GM19455 (cell line): ENCODE measurements around the gene SIM2.

Experiments
- ATAC-seq: cut with Tn5 transposase; IDR thresholded peaks from one replicate; pipeline ENCODE4 v1.9.1; 2021; ENCODE audit not compliant: unreplicated experiment

SIM2 gene

DNA sequence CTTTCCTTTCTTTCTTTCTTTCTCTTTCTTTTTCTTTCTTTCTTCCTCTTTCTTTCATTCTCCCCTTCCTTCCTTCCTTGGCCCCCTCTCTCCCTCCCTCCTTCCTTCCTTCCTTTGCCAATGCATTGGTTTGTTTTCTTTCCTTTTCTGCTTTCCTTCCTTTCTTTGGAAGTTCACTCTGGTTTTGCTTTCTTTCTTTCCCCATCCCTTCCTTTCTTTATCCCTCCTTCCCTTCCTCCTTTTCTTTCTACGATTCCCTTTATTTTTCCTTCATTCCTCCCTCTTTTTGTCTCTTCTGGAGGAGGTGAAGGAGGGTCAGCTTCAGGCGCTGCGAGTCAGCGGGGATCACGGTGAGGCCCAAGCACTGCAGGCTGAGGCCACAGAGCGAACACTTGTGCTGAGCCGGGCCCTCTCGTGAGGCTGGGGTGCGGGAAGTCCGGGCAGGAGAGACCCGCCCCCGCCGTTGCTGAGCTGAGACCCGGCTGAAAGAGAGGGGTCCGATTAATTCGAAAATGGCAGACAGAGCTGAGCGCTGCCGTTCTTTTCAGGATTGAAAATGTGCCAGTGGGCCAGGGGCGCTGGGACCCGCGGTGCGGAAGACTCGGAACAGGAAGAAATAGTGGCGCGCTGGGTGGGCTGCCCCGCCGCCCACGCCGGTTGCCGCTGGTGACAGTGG lies 1.5 kb downstream of the SIM2 start:
- no peak for ATAC-seq

DNA sequence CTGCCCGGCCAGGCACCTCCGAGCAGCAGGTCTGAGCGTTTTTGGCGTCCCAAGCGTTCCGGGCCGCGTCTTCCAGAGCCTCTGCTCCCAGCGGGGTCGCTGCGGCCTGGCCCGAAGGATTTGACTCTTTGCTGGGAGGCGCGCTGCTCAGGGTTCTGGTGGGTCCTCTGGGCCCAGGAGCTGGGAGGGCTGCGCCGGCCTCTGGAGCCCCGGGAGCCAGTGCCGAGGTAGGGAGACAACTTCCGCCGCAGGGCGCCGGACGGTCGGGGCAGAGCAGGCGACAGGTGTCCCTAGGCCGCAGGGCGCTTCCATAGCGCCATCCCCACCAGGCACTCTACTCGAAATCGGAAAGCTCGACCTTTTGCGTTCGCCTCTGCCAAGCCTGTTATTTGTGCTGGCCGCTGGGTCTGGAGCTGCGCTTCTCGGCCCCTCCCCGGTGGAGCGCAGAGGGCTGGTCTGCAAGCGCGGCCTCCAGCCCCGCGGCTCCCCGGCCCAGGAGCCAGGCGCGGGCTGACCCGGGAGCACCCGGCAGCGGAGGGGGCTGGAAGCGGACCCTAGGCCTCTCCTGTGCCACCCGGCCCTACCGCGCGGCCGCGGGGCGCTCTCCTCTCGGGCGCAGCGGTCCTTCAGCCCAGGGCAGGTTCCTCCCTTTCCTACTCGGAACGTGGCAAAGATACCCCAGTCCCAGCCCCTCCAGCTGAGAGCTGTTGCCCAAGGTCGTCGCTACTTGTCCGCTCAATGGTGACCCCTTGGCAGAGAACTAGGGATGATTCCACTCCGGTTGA lies 2.2 kb downstream of the SIM2 start:
- no peak for ATAC-seq

GRCh38 chr21:36701756-36702621 lies 3.1 kb downstream of the SIM2 start:
- no peak for ATAC-seq

- ATAC-seq, result no peak
These were observed 3.7 kb downstream of the SIM2 start for GRCh38 chr21:36702622-36702968.

GRCh38 chr21:36703123-36703522 lies 4.2 kb downstream of the SIM2 start:
- ATAC-seq, result no peak

DNA sequence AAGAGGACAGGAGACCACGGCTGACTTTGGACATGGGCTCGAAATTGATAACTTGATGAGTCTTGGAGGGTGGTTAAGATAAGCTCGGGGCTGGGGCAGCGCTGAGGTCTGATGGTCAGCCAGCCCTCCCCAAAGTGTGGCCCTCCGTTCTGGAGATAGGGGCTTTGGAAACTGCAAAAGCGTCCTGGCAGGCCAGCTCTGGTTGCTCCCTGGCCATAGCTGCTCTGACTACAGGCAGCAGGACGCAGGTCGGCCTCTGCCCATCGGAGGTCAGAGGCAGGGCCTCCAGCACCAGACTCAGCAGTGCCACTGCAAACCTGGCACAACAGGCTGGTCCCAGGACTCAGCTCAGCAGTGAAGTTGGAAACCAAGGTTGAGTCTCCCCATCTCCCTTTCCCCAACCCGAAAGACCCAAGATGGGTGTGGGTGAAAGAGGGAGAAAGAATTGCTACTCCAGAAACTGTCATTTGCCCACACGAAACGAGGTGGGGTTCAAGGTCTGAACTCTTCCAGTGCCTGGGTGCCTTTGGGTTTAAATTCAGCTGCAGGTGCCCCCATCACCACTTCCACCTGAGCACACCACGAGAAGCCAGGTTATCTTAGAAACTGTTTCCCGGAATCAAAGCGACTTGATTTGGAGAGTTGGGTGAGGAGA lies 4.8 kb downstream of the SIM2 start:
- ATAC-seq, result no peak

DNA sequence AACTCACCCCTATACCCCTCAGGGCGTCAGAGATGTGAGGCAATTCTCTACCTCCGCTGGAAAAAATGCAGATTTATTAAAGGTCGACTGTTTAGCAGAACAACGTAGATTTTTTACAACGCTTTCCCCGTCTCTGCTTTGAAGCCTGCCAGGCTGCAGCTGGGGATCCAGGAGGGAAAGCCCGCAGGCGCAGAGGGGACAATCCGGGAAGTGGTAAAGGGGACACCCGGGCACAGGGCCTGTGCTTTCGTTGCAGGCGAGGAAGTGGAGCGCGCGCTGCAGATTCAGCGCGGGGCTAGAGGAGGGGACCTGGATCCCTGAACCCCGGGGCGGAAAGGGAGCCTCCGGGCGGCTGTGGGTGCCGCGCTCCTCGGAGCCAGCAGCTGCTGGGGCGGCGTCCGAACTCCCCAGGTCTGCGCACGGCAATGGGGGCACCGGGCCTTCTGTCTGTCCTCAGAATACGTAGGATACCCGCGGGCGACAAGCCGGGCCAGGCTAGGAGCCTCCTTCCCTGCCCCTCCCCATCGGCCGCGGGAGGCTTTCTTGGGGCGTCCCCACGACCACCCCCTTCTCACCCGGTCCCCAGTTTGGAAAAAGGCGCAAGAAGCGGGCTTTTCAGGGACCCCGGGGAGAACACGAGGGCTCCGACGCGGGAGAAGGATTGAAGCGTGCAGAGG lies 5.5 kb downstream of the SIM2 start:
- no peak for ATAC-seq

DNA sequence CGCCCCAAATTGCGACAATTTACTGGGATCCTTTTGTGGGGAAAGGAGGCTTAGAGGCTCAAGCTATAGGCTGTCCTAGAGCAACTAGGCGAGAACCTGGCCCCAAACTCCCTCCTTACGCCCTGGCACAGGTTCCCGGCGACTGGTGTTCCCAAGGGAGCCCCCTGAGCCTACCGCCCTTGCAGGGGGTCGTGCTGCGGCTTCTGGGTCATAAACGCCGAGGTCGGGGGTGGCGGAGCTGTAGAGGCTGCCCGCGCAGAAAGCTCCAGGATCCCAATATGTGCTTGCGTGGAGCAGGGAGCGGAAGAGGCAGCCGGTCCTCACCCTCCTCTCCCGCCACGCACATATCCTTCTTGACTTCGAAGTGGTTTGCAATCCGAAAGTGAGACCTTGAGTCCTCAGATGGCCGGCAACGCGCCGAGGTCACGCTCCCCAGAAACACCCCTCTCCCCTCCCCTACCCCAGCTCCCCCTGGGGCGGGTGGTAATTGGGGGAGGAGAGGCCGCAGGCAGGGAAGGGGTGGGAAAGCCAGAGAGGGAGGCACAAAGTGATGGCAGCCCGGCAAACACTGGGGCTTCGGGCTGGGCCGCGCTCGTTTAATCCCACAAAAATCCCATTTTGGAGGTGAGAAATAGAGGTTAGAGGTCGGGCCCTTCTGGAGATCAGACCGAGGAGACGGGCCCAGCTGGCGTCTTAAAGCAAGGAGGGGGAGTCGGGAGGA lies 6.2 kb downstream of the SIM2 start:
- no peak for ATAC-seq

GRCh38 chr21:36705679-36706481 lies 7.0 kb downstream of the SIM2 start:
- no peak for ATAC-seq

DNA sequence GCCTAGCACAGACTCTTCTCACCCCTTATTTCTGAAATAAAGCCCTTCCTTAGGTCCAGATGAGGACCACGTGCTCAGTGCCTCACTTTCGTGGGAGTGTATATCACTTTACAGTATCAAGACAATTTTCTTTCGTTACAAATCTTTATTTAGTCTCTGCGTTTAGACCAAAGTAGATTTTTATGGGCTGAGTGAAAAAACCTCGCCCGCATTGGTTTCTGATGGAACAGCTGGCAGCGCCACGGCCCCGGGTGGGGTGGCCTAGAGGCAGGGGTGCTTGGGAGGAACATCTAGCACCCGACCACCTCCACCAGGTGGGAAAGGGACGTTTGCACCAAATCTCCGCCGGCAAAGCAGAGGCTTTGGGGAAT lies 7.6 kb downstream of the SIM2 start:
- no peak for ATAC-seq

DNA sequence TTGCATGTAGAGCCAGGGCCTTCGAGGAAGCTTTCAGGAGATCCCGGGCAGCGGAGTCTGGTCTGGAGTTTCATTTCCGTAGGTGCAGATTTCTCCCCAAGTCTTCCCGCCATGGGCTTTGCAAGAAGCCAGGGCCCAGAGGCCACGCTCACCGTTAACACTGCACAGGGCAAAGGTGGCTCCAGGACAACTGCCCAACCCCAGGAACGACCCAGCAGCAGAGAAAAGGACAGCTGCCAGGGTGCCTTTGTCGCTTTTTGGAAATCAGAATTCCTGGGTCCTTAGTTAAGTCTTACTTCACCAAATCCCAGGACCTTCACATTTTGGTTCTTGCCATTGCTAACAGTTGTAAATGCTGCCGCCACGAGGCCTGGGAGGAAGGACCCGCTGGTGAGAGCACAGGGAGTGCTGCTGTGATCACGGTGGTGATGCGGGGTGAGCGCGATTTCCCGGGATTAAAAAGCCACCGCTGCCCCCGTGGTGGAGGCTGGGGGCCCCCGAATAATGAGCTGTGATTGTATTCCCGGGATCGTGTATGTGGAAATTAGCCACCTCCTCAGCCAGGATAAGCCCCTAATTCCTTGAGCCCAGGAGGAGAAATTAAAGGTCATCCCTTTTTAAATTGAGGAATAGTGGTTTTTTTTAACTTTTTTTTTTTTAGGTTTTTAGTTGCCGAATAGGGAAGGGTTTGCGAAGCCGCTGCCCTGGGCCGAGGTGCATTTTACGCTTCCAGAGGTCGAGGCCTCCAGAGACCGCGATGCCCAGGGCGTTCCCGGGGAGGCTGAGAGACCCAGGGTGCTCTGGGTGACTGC lies 8.2 kb downstream of the SIM2 start:
- no peak for ATAC-seq

- ATAC-seq, result no peak
These were observed 8.9 kb downstream of the SIM2 start for GRCh38 chr21:36707763-36708285.

DNA sequence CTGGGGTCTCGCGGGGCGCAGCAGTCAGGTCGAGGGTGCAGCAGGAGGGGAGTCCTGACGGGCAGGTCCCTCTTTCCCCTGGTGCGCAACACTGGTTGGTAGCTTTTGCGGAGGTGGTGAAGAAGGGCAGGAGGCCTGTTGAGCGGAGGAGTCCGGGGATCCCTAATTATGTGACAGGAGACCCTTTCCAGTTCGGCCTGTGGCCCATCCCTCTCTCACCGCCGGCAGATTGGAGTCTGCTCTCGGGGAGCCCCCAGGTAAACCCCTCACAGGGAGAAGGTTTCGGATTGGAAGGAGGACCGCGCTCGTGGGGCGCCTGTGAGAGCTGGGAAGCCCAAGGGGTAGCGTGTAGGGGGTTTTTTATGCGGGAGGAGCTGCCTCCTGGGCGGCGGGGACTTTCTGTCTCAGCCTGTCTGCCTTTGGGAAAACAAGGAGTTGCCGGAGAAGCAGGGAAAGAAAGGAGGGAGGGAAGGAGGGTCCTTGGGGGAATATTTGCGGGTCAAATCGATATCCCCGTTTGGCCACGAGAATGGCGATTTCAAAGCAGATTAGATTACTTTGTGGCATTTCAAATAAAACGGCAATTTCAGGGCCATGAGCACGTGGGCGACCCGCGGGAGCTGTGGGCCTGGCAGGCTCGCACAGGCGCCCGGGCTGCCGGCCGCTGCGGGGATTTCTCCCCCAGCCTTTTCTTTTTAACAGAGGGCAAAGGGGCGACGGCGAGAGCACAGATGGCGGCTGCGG lies 9.5 kb downstream of the SIM2 start:
- no peak for ATAC-seq

- no peak for ATAC-seq
These were observed 10.3 kb downstream of the SIM2 start for GRCh38 chr21:36709030-36709867.

- ATAC-seq, result no peak
These were observed 11.2 kb downstream of the SIM2 start for GRCh38 chr21:36709868-36710728.

DNA sequence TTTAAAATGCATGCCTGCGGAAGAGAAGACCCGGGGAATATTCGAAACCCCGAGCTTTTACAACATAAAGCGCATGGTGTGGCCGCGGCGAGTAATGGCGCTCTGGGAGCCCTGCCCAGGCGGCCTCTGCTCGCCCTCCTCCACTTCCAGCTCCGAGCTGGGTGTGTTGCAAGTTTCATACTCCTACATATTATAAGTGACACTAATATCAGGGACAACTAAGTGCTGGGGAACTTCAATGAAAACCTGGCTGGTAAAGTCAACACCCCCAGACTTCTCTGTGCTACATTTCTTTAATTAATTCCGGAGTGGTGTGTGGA lies 11.8 kb downstream of the SIM2 start:
- ATAC-seq, result no peak
